Measurements from ENCODE around the gene VPS4A.

Gene VPS4A

GRCh38 chr16:69368866-69369265 is 57.7 kb downstream of the VPS4A start:
- DNase-seq, result no peak

DNA sequence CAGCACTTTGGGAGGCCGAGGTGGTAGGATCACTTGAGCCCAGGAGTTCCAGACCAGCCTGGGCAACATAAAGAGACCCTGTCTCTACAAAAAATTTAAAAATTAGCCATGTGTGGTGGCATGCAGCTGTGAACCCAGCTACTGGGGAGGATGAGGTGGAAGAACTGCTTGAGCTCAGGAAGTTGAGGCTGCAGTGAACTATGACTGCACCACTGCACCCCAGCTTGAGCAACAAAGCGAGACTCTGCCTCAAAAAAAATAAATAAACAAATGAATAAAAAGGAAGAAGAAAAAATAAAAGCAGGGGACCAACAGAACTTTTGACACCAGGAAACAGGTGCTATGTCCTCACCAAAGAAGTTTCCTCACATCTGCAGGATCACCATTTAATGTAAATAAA is 60.4 kb downstream of the VPS4A start:
- no peak for DNase-seq

GRCh38 chr16:69373019-69373418 is 61.9 kb downstream of the VPS4A start:
- DNase-seq, result no peak

All from NCI-H510A (cell line).